CD4-positive, alpha-beta T cell treated with Interleukin-21 for 1 hour (primary cell): ENCODE measurements around the gene PPP1R13L.
"Not testable (repeated sequence)": the region's sequence is repeated elsewhere in the genome, so short reads cannot be mapped to it uniquely, and the experiment has no call there.

ENCODE experiments used
- DNase-seq: peaks from one replicate; pipeline ENCODE4 v3.0.0-alpha.2; 2020

The PPP1R13L gene

DNA sequence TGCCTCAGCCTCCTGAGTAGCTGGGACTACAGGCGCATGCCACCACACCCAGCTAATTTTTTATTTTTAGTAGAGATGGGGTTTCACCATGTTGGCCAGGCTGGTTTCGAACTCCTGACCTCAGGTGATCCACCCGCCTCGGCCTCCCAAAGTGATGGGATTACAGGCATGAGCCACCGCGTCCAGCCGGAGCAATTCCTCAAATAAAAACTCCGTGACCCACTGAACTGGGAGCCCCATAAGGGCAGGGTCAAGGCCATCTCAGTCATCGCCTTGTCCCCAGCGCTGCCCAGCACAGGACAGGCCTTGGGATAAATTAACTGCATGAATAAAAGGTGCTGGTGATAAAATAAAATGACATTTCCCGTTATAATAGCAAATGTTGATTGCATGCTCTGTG is 25.0 kb upstream of the PPP1R13L start:
- DNase-seq: not testable (repeated sequence)

- peak; percentile 32 for DNase-seq
Measured at GRCh38 chr19:45428384-45429231, 23.7 kb upstream of the PPP1R13L start.

DNA sequence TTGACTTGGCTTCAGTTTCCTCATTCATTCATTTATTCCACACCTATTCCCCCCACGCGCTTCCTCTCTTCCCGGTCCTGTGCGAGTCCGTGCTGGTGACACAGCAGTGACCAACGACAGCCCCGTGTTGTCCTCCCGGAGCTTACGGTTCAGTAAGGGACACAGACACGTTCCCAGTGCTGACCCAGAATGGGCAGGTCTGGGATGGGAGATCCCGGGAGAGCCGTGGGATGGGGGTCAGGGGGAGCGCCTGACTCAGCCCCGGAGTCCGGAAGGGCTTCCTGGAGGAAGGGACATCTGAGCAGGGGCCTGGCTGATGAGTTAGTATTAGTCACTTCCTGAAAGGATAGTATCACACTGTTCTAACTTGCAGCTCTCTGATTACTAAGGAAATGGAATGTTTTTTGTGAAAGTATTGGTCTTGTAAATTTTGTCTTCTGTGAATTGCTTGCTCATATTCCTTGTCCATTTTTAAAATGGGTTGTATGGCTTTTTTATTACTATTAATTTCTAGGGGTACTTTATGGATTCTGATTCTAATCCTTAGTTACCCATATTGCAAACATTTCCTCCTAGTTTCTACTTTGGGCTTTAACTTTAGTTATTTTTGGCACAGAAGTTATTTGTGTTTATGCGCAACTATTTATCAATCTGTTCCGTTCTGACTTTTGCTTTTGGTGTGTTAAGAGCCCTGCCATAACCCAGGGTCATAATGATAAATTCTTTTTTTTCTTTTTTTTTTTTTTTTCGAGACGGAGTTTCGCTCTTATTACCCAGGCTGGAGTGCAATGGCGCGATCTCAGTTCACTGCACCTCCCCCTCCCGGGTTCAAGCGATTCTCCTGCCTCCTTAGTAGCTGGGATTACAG is 19.6 kb upstream of the PPP1R13L start:
- peak; percentile 34 for DNase-seq

DNA sequence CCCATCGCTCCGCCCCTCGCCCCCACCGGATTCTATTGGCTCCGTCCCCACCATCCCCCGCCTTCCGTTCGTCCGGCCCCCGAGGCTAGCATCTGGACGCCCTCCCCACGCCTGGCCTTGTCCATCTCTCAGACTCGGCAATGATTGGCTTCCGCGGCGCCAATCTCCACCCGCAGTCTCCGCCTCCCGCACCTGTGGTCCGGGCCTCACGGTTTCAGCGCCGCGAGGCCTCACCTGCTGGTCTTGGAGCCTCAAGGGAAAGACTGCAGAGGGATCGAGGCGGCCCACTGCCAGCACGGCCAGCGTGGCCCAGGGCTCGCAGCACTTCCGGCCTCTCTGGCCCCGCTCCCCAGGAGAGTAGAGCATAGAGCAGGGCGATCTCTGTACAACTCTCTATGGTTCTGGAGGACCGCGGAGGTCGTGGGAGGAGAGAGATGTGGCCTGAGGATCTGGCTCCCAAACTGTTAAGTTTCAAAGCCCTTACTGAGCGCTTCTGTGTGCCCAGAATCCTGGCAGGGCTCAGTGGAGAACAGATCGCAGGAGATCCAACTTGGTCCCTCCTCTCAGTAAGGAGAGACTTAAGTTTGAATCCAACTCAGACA is 18.8 kb upstream of the PPP1R13L start, which contains the start of gene ERCC1:
Gene ERCC1 (minus strand): TSS at position 329 of the 602 bp plus-strand sequence. CDS start 543 bp downstream, outside the sequence.
- DNase-seq: peak; percentile 92

DNA sequence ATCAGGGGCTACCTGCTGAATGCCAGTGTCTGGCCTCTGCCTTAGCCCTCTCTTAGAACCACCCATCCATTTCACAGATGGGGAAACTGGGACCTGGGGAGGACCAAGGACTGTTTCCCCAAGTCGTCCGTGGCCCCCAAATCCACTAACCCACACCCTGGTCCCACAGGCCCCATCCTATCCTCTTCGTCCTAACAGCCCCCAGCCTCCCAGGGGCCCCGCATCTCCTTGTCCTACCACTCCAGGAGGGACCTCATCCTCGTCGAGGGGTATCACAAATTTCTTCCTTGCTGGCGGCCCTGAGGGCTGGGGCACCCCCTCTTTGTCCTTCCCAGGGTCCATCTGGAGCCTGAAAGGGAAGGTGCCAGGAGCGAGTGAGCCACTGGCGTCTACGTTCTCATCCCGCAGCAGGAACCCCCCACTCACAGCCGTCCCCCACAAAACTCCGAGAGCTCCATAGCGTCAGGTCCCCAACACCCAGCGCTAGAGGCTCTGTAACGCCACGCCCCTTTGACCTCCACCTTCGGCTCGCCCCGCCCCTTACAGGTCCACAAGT is 18.2 kb upstream of the PPP1R13L start:
- DNase-seq: no peak

DNA sequence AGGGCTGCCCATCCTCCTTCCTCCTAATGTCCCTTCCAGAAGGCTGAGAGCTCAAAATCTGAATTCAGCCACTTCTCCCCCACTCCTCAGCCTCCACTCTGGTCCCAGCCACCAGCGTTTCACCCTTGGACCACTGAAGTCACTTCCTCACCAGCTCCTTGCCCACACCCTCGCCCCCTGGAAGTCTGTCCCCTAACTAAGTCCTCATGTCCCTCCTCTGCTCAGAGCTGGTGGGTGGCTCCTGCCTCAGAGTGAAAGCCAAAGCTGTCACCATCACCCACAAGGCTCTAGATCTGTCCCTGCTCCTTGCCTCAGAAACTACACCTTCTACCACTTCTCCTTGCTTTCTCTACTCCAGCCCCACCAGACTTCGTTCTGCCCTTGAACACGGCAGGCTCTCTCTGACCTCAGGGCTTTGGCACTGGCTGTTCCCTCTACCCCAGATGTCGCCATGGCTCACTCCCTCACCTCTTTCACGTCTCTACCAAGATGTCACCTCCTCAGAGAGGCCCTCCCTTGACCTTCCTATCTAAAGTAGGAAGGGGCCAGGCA is 17.2 kb upstream of the PPP1R13L start:
- no peak for DNase-seq

- DNase-seq: no peak
Measured at GRCh38 chr19:45420871-45421270, 16.0 kb upstream of the PPP1R13L start.

DNA sequence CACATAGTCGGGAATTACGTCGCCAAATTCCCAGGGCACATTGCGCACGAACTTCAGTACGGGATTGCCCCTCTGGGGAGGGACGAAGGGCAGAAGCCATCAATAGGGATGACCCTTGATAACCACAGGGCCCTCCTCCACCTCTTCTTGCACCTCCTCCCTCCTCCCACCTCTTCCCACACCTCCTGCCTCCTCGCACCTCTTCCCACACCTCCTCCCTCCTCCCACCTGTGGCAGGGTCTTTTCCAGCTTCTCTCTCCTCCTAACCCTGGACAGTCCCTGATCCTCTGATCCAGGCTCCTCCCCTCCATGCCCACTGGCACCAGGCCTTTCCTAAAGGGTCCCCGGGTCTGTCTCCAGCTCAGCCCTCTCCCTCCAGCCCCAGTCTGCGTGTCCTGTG is 15.5 kb upstream of the PPP1R13L start:
- DNase-seq: no peak

GRCh38 chr19:45419895-45420294 is 15.0 kb upstream of the PPP1R13L start:
- DNase-seq: no peak

GRCh38 chr19:45419396-45419795 is 14.5 kb upstream of the PPP1R13L start:
- no peak for DNase-seq

DNA sequence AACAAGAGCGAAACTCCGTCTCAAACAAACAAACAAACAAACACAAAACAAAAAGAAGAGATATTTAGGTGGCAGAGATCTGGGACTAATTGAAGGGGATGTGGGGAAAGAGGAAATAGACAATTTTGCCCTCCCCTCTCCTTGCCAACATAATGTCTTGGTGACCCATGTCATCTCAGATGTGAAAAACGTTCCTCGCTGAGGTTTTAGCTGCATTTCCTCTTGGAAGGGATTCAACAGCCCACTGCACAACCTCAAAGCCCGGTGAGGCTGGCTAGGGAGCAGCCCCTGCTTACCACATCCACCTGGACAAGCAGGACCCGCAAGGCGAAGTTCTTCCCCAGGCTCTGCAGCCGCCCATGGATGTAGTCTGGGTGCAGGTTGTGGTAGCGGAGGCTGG is 13.9 kb upstream of the PPP1R13L start:
- no peak for DNase-seq

DNA sequence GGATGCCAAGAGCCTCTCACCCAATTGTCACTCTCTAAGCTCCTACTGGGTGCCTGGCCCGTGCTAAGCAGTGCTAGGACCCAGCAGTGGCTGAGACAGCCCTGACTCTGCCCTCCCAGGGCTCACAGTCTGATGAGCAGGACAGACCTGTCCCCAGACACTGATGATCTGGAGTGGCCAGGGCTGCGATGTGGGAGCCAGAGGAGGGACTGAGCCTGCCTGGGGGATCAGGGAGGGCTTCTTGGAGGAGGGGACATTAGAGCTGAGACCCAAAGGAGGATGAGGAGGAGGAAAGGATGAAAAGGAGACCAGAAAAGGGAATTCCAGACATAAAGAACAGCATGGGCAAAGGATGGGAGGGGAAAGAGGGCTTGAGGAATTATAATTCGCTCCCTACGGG is 12.3 kb upstream of the PPP1R13L start:
- no peak for DNase-seq

GRCh38 chr19:45414468-45414867 is 9.6 kb upstream of the PPP1R13L start:
- DNase-seq: no peak

DNA sequence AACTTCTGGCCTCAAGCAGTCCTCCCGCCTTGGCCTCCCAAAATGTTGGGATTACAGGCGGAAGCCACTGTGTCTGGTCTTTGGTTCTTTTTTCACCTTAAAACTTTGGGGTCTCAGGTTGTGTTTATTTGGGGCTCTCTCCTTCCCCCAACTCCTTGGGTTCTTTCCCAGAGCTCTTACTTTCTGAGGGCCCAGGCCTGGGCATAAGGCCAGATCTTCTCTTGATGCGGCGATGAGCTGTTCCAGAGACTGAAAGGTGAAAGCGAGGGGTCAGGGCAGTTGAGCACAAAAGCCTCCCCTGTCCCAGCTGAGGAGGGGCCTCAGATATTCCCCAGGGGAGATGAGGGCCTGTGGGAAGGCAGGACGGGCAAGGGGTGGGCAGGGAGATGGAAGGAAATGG is 8.6 kb upstream of the PPP1R13L start:
- no peak for DNase-seq

GRCh38 chr19:45410330-45410729 is 5.5 kb upstream of the PPP1R13L start:
- not testable (repeated sequence) for DNase-seq

GRCh38 chr19:45409557-45409920 is 4.7 kb upstream of the PPP1R13L start:
- no peak for DNase-seq

GRCh38 chr19:45408830-45409556 is 4.1 kb upstream of the PPP1R13L start:
- DNase-seq: no peak

DNA sequence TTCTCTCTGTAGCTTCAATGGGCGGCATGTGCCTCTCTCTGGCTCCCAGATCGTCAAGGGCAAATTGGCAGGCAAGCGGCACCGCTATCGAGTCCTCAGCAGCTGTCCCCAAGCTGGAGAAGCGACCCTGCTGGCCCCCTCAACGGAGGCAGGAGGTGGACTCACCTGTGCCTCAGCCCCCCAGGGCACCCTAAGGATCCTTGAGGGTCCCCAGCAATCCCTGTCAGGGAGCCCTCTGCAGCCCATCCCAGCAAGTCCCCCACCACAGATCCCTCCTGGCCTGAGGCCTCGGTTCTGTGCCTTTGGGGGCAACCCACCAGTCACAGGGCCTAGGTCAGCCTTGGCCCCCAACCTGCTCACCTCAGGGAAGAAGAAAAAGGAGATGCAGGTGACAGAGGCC is 3.3 kb upstream of the PPP1R13L start:
- no peak for DNase-seq

GRCh38 chr19:45407585-45407984 is 2.7 kb upstream of the PPP1R13L start:
- DNase-seq: not testable (repeated sequence)

GRCh38 chr19:45407091-45407375 is 2.2 kb upstream of the PPP1R13L start:
- DNase-seq: no peak

DNA sequence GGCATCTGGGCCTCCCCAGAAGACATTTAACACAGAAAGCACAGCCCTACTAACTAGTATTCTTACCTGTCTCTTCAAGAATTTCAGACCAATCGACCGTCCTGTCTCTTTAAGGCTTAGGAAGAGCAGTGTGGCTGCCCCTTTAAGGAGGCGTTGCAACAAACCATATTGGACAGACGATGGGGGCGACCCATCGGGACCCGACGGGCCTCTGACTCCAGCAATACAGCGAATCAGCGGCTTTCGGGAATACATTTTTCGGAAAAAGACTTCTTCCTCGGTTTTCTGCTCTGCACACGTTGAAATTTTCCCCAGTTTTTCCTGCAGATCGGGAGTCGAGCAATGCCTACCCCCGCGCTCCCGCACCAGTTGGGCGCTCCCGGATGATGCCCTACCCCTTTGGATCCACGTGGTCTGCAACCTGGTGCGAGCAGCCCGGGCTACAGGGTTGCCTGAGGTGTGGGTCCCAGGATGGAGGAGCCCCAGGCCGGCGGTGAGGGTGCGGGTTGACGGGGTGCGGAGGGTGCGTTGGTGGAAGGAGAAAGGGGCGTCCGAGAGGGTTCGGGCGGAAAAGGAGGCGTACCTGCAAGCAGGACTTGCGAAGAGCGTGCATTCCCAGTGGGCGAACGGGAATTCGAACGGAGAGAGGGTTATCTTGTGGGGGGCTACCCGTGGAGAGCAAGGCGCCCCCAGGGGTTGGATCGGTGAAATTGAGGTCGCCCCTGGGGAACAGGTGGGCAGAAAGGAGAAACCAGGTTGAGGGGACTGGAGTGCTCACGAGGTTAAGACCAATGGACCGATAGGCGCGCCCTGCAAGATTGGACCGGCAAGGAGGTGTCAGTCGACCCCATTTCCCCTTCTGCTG is 1.6 kb upstream of the PPP1R13L start, which contains the start of gene POLR1G:
Gene POLR1G (plus strand): TSS at position 419 of the 865 bp plus-strand sequence. CDS start 53 bp downstream, at position 472.
- peak; percentile 84 for DNase-seq
